Pons (tissue), 1 donor: ENCODE data around the gene LILRB1.
"Not testable (repeated sequence)": the region's sequence is repeated elsewhere in the genome, so short reads cannot be mapped to it uniquely, and the experiment has no call there.

Experiments
- DNase-seq: peaks from one replicate; pipeline ENCODE4 v3.0.0-alpha.2; 2016; ENCODE audit warnings: low spot score

Gene LILRB1

DNA sequence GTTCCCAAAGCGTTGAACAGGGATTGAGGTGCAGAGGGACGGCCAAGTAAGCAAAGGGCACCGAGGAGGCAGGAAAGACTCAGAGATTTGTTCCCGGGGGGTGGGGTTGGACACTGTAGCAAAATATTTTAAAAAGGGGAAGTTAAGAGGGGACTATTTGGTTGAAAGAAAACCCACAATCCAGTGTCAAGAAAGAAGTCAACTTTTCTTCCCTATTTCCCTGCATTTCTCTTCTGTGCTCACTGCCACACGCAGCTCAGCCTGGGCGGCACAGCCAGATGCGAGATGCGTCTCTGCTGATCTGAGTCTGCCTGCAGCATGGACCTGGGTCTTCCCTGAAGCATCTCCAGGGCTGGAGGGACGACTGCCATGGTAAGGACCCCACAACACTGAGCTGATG, at the start of gene LILRB1:
Gene LILRB1 (plus strand): TSS at position 223 of the 400 bp plus-strand sequence. CDS start 590 bp downstream, outside the sequence.
- peak; percentile 37 for DNase-seq

DNA sequence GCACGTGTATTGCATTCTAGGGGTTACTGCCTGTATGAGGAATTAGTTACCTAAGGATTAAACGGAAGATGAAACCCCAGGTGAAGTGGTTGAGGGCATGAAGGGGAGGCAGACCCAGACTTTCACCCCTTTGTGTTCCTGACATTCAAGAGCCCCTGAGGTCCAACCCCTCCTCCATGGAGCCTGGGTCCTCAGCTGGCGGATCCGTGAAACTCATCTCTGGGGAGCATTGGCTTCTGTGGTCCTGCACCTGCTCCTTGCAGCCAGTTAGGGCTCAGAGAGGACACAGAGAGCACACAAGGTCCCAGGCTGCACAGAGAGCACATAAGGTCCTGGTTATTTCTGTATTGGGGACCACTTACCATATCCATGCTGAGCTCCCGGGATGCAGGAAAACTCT, 43.9 kb upstream of the LILRB1 start:
- DNase-seq, result no peak

DNA sequence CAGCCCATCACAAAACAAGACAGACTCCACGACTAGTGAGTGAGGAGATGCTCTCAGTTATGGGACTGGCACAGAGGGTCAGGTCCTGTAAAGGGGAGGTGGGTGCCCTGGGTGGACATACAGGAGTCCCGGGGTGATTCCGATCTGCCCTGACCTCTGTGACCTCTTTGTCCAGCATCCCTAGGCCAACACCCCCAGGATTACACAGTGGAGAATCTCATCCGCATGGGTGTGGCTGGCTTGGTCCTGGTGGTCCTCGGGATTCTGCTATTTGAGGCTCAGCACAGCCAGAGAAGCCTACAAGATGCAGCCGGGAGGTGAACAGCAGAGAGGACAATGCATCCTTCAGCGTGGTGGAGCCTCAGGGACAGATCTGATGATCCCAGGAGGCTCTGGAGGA, 43.3 kb upstream of the LILRB1 start:
- DNase-seq, result no peak

DNA sequence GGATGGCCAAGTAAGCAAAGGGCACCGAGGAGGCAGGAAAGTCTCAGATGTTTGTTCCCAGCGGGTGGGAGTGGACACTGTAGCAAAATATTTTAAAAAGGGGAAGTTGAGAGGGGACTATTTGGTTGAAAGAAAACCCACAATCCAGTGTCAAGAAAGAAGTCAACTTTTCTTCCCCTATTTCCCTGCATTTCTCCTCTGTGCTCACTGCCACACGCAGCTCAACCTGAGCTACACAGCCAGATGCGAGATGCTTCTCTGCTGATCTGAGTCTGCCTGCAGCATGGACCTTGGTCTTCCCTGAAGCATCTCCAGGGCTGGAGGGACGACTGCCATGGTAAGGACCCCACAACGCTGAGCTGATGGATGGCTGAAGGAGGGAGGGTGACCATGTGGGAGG, 36.8 kb upstream of the LILRB1 start, which contains the start of gene LILRA1:
Gene LILRA1 (plus strand): TSS at position 188 of the 400 bp plus-strand sequence. CDS start 613 bp downstream, outside the sequence.
- DNase-seq, result peak; percentile 42

DNA sequence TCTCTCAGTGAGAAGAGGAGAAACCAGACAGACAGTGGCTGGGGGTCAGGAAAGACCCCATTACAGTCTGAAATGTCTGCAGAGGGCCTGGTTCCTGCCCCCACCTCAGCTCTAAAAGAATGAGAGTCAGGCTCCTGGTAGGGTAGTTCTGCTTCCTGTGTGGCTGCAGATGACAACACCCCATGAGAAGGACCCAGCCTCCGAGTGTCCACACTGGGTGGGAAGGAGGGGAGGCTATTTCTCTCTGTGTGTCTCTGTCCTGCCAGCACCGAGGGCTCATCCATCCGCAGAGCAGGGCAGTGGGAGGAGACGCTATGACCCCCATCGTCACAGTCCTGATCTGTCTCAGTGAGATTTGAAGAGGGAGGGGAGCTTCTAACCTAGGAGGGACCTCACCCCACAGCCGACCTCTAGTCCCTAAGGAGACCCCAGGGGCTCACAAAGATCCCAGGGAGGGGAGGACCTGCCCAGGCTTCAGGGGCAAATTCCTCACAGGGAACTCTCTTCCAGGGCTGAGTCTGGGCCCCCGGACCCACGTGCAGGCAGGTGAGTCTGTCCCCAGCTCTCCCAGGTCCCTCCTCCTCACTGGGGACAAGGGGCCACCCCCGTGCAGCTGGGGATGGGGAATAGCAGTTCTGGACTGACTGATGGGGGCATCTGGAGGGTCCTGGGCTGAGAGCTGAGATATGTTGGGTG, 36.2 kb upstream of the LILRB1 start:
- DNase-seq, result not testable (repeated sequence)

DNA sequence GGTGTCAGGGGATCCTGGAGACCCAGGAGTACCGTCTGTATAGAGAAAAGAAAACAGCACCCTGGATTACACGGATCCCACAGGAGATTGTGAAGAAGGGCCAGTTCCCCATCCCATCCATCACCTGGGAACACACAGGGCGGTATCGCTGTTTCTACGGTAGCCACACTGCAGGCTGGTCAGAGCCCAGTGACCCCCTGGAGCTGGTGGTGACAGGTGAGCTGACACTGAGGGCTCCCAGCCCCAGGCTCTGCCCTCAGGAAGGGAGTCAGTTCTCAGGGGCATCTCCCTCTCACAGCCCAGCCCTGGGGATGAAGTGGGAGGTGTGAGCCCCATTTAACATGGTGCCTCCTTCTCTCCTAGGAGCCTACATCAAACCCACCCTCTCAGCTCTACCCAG, 35.5 kb upstream of the LILRB1 start:
- no peak for DNase-seq

DNA sequence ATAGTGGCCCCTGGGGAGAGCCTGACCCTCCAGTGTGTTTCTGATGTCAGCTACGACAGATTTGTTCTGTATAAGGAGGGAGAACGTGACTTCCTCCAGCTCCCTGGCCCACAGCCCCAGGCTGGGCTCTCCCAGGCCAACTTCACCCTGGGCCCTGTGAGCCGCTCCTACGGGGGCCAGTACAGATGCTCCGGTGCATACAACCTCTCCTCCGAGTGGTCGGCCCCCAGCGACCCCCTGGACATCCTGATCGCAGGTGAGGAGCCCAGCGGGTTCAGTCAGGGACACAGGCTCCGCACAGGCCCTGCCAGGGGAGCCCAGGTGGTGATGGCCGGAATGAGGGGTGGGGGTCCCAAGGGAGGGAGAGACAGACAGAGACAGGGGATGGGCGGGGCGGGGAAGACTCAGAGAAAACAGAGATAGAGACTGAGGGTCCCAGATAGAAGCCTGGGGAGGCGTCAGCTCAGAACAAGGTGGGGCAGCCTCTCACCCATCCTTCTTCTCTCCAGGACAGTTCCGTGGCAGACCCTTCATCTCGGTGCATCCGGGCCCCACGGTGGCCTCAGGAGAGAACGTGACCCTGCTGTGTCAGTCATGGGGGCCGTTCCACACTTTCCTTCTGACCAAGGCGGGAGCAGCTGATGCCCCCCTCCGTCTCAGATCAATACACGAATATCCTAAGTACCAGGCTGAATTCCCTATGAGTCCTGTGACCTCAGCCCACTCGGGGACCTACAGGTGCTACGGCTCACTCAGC, 34.4 kb upstream of the LILRB1 start:
- not testable (repeated sequence) for DNase-seq

DNA sequence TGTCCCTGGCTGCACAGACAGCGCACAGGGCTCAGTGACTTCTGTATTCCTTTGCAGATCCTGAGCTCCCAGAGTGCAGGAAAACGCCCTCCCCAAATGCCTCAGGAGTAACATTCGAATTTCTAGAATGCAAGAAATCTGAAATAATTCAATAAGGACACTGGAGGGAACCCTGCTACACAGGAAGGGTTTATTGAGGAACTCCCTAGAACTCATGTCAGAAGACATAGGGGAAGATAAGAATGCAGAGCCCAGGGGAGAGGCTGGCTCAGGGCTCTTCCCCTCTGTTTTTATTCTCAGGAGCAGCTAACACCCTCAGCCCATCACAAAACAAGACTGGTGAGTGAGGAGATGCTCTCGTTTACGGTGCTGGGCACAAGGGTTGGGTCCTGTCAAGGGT, 30.1 kb upstream of the LILRB1 start:
- no peak for DNase-seq

DNA sequence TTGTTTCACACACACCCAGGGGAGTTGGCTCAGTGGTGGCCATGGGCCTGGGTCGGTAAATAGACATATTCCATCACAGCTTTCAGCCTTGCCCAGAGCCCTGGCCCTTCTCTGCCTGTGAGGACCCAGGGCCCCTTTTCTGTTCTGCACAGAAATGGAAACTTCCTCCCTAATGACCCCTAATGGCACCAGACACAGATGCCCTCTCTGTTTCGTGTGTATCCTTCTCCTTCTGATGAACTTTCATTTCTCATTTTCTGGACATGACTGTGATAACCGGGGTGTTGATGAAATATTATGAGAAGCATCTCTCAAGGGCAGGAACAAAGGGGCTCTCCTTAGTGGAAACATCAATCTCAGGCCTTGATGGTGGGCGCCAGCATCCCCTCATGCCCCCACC, 24.1 kb upstream of the LILRB1 start:
- no peak for DNase-seq

DNA sequence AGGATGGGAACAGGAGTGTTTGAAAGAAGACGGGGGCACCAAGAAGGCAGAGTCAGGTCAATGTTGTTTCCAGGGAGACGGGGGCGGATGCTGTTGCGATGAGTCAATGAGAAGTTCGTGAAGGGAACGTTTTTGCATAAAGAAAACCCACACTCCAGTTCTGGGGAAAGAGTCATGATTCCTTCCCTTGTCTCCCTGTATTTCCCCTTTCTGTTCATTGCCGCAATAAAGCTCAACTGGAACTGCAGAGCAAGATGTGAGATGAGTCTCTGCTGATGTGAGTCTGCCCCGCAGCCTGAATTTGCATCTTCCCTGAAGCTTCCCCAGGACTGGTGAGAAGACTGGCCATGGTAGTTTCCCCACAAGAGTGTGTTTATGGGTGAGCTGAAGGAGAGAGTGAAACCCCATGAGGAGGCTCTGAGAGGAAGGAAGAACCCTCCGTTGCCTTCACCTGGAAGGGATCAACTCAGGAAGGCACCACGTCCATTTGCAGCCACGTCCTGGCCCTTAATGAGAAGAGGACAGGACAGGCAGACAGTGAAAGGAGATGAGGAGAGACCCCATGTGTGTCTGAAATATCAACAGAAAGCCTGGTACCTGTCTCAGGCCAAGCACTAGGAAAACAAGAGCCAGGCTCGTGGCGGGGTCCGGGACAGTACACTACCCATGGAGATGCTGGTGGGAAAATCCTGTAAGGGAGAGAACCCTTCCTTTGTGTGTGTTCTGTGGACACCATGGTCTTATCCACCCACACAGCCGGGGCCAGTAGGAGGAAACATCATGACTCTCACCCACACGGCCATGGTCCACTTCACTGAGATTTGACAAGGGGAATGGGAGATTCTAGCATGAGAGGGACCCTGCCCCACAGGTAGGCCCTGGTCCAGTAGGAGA, 23.1 kb upstream of the LILRB1 start:
- no peak for DNase-seq

DNA sequence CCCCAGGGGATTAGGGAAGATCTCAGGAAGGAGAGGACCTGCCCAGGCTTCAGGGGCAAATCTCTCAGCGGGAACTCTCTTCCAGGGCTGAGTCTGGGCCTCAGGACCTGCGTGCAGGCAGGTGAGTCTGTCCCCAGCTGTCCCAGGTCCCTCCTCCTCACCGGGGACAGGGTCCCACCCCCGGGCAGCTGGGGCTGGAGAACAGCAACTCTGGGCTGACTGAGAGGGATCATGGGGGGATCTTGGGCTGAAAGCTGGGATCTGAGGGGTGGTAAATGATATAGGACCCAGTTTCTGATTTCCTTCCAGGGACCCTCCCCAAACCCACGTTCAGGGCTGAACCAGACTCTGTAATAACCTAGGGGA, 22.5 kb upstream of the LILRB1 start:
- DNase-seq, result no peak

DNA sequence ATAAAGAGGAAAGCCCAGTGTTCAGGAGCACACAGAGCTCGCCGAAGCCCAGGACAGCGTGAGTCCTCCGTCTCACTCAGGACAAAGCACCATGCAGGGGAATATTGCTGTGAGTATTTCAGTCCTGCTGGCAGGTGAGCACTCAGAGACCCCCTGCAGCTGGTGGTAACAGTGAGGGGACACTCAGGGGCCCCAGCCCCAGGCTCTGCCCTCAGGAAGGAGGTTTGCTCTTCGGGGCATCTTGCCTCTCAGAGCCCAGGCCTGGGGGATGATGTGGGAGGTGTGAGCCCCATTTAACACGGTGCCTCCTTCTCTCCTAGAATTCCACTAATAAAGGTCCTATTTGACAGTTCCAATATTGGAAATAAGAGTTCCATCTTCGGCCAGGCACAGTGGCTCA, 22.1 kb upstream of the LILRB1 start:
- DNase-seq, result no peak

DNA sequence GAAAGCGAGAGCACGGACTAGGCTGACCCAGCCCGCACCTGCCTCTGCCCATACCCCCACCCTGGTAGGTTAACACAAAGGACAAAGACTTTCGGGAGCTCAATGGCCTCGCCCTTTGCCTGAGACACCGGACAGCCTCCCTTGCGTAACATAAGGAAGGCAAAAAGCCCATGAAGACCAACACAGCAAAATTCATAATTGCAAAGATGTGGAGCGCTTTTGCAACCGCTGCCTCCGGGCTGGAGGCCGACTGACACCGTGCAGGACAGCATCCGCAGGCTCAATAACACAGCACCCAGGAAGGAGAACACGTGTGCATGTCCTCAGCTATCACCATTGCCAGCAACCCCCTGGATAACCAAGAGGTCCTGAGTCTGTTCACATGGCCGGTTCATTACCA, 21.5 kb upstream of the LILRB1 start:
- DNase-seq, result no peak

DNA sequence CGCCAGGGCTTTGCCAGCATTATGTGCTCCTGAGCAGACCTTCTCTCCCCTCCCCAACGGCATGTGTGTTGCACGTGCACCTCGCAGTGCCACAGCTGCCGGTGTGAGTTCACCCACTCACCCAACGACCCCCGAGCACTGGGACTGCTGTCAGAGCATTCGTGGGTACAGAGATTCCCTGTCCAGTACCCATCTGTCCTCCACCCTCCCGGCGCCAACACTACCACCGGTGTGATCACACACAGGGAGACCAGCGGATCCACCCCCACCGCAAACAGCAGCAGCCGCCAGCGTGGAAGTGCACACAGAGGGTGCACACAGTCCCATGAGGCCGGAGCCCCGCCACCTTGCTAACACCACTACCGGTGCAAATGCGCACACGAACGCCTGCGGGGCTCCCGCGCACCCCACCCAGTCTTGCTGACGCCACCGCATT, 20.9 kb upstream of the LILRB1 start:
- no peak for DNase-seq

DNA sequence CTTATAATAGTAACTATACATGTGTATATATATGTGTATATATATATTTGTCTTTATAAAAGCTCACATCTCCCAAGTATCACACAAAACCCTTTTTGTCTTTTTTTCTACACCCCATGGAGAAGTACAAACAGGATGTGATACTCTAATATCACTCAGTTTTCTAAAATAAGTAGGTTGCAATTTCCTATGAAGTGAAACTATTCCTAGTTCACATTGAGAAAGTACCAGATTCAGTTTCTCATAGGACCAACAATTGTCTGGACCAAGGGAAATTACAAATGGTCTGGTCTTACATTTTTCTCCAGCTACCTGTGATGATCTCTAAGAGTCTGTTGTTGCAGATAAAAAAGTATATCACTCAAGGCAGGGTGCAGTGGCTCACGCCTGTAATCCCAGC, 17.9 kb upstream of the LILRB1 start:
- peak; percentile 61 for DNase-seq

DNA sequence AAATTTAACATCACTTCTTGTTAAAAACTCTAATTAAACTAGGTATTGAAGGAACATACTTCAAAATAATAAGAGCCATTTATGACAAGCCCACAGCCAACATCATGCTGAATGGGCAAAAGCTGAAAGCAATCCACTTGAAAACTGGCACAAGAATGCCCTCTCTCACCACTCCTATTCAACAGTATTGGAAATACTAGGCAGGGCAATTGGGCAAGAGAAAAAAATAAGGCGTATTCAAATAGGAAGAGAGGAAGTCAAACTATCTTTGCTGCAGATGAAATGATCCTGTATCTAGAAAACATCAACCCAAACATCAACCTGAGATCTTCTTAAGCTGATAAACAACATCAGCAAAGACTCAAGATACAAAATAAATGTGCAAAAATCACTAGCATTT, 15.6 kb upstream of the LILRB1 start:
- DNase-seq, result no peak

DNA sequence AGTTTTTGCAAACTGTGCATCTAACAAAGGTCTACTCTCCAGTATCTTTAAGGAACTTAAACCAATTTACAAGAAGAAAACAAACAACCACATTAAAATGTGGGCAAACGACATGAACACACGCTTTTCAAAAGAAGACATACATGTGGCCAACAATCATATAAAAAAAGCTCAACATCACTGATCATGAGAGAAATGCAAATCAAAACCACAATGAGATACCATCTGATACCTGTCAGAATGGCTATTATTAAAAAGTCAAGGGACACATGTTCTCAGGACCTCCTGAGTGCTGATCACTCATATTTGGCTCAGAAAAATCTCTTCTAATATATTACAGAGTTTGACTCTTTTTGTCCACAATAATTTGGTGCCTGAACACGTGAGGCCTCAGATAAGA, 14.2 kb upstream of the LILRB1 start:
- DNase-seq, result no peak

DNA sequence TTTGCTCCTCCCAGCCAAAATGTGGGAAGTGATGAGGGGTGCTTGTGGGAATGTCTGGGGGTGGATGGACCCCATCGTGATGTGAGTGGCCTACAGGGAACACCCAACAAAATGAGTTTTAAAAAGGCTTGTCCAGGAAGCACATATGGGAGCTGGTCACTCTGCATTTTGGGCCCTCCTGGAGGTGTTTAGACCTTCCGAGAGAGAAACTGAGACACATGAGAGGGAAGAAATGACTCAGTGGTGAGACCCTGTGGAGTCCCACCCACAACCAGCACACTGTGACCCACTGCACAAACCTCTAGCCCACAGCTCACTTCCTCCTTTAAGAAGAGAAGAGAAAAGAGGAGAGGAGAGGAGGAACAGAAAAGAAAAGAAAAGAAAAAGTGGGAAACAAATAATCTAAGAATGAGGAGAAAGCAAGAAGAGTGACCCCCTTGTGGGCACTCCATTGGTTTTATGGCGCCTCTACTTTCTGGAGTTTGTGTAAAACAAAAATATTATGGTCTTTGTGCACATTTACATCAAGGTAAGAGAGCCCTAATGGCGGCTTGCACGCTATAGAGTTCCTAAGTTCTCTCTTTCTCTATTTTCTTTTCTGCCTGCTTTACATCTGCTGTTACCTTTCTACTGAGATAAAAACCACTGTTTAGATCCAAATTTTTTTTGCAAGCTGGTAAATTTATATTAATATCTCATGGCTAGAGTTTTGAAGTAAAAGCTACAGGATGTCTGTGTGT, 13.3 kb upstream of the LILRB1 start:
- DNase-seq, result no peak

DNA sequence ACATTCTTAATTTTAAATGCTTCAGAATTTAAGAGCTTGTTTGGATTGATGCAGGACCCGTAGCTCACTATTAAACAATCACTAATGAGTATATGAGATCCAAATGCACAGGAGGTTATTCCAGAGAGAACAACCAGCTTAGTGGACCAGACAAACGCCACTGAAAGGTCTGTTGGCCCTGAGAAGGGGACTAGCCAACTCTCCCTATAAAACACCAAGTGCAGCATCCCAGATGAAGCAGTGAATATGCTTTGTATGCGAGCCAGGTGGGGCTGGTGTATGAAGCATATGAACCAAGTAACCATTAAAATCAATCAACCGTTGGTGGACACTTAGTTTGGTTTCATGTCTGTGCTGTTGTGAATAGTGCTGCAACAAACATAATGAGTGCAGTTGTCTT, 9.8 kb upstream of the LILRB1 start:
- DNase-seq, result no peak

DNA sequence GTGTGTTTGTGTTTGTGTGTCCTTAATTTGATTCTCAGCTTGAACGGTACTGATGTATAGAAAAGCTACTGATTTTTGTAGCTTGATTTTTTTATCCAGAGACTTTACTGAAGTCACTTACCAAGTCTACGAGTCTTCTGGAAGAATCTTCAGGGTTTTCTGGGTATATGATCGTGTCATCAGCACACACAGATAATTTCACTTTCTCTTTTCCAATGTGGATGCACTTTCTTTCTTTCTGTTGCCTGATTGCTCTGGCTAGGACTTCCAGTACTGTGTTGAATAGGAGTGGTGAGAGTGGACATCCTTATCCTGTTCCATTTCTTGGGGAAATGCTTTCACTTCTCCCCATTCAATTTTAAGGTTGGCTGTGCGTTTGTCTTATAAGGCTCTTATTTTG, 7.9 kb upstream of the LILRB1 start:
- no peak for DNase-seq

DNA sequence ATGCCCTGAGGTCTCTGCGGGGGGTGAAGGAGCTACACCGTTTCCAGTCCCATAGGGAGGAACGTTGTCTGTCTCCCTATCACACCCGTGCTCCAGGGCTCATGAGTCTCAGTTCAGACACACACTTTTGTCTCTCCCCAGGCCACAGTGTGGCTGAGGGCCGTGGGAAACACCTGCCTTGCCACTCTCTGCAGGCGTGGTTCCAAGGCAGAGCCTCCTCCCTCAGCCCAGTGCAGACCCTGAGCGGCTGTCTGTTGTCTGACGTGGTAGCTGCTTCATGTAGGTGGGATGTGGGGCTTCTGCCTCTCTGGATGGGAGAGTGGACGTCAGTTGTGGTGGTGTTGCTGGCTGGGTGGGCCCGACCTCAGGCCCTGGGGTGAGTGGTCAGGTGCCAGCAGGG, 6.0 kb upstream of the LILRB1 start:
- not testable (repeated sequence) for DNase-seq
